GM19372 (cell line): ENCODE data around the gene DLK1.

ENCODE experiments used
- ATAC-seq: cut with Tn5 transposase; IDR thresholded peaks from one replicate; pipeline ENCODE4 v1.9.1; 2021; ENCODE audit warnings: mild to moderate bottlenecking, low read depth, moderate library complexity; ENCODE audit not compliant: unreplicated experiment

The DLK1 gene

GRCh38 chr14:100712490-100712889 lies 14.2 kb upstream of the DLK1 start:
- no peak for ATAC-seq

GRCh38 chr14:100713705-100714104 lies 13.0 kb upstream of the DLK1 start:
- ATAC-seq = no peak

GRCh38 chr14:100714258-100714892 lies 12.3 kb upstream of the DLK1 start:
- no peak for ATAC-seq

DNA sequence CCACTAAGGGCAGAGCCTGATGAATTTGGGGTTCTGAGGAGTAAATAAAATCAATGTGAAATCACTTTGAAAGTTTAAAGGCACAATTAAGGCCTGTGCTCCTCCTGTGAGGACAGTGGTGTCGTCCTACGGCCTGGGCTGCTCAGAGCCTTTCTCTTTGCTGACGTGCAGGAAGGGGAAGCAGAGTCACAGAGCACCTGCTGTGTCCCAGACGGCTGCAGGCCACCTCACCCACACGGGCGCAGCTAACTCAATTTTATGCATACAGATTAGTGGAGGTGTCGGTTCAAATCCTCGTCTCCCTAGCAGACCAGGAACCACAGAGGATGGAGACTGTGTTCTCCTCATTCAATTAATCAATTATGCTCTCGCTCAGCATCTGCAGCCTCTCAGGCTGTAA lies 11.4 kb upstream of the DLK1 start:
- ATAC-seq = no peak

DNA sequence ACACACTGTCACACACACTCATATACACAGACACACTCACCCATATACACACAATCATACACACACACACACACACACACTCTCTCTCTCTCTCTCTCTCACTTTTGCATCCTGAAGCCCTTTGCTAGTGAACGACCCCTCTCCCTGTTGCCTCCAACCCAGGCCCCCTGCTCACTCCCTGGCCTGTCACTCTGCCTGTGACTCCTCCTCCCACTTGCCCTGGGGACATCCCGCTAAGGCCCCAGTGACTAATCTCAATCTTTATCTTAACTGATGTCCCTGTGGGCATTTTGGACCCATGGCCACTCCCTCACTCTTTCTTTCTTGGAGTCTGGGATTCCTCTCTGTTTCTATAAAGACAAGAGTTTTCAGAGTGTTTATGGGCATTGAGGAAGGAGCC lies 10.9 kb upstream of the DLK1 start:
- no peak for ATAC-seq

DNA sequence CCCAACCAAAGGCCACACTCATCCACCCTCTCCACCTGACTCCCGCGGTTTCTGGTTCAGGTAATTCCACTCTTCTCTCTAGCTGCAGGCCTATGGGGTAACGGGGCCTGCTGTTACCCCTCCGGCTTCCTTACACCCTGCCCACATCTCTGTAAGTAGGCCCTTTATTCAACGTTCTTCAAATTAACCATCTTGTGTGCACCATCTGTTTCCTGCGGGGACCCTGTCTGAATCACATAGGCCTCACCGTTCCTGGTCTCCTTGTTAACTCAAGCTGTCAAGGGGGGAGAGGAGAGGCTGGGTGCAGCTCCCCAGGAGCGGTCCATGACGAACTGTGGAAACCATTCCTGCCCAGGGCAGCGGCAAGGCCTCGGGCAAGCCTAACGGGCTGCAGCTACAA lies 9.3 kb upstream of the DLK1 start:
- ATAC-seq = no peak

DNA sequence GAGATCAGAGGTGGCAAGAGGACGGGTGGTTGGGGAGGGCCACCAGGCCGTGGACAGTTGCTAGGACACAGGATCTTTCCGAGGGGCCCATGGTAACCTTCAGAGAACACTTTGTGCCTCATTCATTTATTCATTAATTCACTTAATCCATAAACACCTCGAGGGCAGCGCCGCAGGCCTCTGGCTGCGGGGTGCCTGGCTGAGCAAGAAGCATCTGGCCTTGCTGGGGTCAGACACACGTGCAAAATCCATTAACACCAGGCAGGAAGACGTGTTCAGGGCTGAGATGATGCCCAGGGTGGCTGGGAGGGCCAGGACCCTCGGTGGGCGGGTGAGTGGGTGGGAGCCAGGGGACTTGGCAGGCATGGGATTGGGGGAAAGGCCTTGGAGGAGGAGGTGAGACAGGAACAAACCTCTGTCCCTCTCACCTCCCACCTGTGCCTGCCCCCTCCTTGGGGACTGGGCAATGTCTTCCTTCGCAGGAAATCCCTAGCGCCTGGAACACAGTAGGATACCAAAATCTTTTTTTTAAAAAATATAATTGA lies 6.6 kb upstream of the DLK1 start:
- no peak for ATAC-seq

- no peak for ATAC-seq
Measured at GRCh38 chr14:100721568-100721967, 5.1 kb upstream of the DLK1 start.

DNA sequence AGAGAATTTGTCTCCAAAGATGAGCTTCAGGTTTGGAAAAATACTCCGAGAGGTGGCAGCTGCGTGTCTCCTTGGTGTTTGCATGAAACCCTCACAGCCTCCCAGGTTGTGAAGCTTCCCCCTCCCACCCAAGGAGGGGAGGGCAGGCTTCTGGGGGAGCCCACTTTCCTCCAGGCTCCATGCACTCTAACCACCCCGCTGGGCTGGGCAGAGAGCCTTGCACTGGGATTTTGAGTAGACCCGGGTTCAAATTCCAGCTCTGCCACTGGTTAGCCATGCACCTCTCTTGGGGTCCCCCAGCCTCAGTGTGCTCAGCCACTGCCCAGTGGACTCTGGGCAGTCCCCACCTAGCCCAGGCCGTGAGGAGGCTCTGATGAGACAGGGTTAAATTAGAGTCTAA lies 4.3 kb upstream of the DLK1 start:
- no peak for ATAC-seq

- ATAC-seq = no peak
Measured at GRCh38 chr14:100723135-100723829, 3.4 kb upstream of the DLK1 start.

- ATAC-seq = no peak
Measured at GRCh38 chr14:100723830-100724437, 2.8 kb upstream of the DLK1 start.

GRCh38 chr14:100724536-100724935 lies 2.2 kb upstream of the DLK1 start:
- ATAC-seq = no peak

DNA sequence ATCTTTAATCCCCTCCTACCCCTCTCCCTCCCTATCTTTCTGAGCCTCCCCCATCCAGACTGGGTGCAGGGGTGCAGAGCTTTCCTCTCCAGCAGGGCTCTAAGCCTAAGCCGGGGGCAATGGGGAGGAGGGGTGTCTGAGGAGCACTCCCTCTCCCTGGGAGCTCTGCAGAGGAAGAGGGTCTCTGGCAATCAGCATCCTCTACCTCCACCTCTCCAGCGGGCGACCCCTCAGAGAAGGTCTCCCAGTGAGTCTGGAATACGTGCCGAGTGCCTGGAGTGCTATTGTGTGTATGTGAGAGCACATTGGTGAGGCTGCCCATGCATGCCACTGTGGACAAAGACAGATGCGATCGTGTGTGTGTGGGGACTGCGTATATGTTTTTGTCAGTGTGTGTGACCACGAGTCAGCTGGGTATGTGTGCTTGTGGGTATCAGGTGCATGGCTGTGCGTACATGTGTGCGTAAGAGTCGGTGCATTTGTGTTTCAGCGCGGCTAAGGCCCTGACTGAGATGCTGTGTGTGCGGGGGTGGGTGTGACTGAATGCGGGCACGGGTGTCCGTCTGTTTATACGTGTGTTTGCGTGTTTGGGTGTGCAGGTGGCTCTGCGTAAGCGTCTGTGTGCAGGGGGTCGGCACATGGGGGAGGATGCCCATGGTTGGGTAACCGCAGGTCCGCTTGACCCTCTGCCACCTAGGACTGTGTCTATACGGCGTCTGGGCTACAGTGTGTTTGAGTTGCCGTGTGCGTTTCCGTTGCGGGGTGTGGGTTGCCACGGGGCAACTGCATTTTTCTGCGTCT lies 905 bp upstream of the DLK1 start:
- no peak for ATAC-seq

- ATAC-seq = no peak
Measured at GRCh38 chr14:100727086-100727872, 587 bp downstream of the DLK1 start.

- ATAC-seq = no peak
Measured at GRCh38 chr14:100727873-100728240, 1.2 kb downstream of the DLK1 start.

DNA sequence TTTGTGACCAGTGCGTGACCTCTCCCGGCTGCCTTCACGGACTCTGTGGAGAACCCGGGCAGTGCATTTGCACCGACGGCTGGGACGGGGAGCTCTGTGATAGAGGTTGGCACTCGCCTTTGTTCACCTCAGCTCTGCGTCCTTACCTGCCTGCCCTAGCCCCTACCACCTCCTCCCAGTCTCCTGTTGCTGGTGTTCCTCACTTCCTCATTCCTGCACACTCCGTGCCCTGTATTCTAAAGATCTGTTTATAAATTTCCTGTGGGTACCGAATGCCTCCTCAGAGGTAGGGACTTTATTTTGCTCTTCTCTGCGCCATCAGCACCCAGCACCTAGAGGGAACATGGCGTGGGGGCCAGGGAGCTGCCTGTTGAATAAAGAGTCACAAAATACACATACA lies 2.3 kb downstream of the DLK1 start:
- ATAC-seq = no peak

DNA sequence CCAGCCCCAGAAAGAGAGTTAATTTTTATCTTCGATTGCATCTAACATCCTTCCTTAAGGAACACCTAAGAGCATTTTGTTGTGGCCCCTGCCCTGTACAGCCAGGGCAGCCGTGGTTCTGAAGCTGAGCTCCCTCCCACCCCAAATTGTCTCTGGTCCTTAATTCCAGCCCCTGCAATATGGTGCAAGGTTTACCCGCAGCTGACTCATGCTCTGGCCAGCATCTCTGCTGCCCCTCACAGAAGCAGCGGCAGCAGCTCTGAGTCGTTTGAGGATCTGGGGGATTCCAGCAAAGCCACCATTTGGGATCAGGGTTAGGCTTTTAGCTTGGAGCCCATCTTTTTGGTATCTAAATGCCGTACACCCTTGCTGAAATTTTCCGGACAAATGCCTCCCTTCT lies 3.3 kb downstream of the DLK1 start:
- no peak for ATAC-seq

GRCh38 chr14:100730581-100730980 lies 3.9 kb downstream of the DLK1 start:
- no peak for ATAC-seq

DNA sequence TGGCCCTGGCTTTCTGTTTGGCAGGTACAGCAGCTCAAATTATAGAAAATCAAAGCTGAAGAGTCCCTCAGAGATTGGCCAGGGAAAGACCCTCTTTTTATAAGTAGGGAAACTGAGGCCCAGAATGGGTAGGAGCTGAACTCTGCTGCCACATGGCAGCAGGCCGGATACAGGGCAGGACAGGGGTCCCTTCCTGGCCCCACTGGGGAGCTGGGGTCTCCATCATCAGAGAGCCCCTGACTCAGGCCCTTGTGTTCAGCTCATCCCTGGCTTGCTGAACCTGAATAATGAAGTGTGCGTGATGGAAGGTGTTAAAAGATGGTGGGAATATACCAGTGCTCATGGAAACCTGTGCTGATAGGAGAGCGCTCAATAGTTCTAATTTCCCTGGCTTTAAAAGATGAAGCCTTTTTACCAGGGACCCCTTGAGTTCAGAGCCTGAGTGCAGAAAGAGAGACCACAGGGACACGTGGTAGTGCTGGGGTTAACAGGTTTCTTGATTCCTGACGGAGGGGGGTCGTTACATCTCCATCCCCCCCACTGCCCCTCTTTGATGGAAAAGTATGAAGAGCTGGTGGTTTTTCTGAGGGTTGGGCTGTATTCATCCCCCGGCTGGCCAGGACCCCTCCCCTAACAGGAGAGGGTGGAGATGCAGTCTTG lies 4.4 kb downstream of the DLK1 start:
- no peak for ATAC-seq
